ENCODE results near the gene SPESP1. TPM values are rescaled to one million over a fixed set of nuclear protein-coding genes. Genes with fewer than 3 reads are reported as not detected.

The SPESP1 gene
- total and polyA plus RNA-seq, 2 experiments from 2014 or later = not detected

DNA sequence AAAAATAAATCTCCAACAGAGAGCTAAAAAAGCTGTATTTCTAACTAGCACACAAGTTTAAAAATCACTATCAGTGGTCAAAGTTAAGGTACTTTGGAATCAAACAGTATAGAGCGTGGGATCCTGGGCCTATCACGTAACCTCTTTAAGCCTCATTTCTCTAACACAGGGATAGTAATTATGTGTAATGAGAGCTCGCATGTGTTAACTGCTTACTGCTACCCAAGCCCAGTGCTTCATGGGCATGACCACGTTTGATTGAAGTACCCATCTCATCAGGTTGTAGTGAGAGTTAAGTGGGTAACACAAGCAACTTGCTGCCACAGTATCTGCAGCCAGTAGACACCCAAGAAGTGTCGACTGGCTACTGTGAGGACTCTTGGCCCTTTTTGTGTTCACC, 56.0 kb downstream of the SPESP1 start:
- no peak overlapping the region for H2AFZ ChIP-seq
- H3K4me3 ChIP-seq = no peak overlapping the region
- H3K9me2 ChIP-seq (ENCODE audit: insufficient read depth) = no peaks in the 10 kb centered on the region
- peaks cover 19% of the 10 kb centered on the region for H3K36me3 Mint-ChIP-seq (ENCODE audit: low read depth)
- H4K20me1 ChIP-seq (replicated peaks; ENCODE audit: insufficient read depth) = no peaks in the 10 kb centered on the region
- peaks cover 19% of the 10 kb centered on the region for H3K27me3 Mint-ChIP-seq (ENCODE audit: insufficient read depth, low read depth, poor library complexity)
- H3K36me3 ChIP-seq (ENCODE audit: insufficient read depth) = no peaks in the 10 kb centered on the region; the same call in 1 of the 2 replicates
- H3K79me2 ChIP-seq (replicated peaks; ENCODE audit: insufficient read depth) = no peaks in the 10 kb centered on the region
- H3K4me2 ChIP-seq = no peak overlapping the region
- ATAC-seq (no peak), DNase-seq (ENCODE audit: low spot score) (no peak)
- peaks cover 10% of the 10 kb centered on the region for H3K4me1 ChIP-seq (ENCODE audit: insufficient read depth)
- H3K27ac Mint-ChIP-seq = no peak overlapping the region
- H3K27me3 ChIP-seq (ENCODE audit: insufficient read depth) = no peaks in the 10 kb centered on the region
- peaks cover 32% of the 10 kb centered on the region for H3K9me3 Mint-ChIP-seq
- H3K4me3 Mint-ChIP-seq = no peak overlapping the region
- TF ChIP-seq ZNF114 (CRISPR knock-in tag; IDR thresholded peaks at IDR 0.05) = no peak
- TF ChIP-seq, protein P1, sequence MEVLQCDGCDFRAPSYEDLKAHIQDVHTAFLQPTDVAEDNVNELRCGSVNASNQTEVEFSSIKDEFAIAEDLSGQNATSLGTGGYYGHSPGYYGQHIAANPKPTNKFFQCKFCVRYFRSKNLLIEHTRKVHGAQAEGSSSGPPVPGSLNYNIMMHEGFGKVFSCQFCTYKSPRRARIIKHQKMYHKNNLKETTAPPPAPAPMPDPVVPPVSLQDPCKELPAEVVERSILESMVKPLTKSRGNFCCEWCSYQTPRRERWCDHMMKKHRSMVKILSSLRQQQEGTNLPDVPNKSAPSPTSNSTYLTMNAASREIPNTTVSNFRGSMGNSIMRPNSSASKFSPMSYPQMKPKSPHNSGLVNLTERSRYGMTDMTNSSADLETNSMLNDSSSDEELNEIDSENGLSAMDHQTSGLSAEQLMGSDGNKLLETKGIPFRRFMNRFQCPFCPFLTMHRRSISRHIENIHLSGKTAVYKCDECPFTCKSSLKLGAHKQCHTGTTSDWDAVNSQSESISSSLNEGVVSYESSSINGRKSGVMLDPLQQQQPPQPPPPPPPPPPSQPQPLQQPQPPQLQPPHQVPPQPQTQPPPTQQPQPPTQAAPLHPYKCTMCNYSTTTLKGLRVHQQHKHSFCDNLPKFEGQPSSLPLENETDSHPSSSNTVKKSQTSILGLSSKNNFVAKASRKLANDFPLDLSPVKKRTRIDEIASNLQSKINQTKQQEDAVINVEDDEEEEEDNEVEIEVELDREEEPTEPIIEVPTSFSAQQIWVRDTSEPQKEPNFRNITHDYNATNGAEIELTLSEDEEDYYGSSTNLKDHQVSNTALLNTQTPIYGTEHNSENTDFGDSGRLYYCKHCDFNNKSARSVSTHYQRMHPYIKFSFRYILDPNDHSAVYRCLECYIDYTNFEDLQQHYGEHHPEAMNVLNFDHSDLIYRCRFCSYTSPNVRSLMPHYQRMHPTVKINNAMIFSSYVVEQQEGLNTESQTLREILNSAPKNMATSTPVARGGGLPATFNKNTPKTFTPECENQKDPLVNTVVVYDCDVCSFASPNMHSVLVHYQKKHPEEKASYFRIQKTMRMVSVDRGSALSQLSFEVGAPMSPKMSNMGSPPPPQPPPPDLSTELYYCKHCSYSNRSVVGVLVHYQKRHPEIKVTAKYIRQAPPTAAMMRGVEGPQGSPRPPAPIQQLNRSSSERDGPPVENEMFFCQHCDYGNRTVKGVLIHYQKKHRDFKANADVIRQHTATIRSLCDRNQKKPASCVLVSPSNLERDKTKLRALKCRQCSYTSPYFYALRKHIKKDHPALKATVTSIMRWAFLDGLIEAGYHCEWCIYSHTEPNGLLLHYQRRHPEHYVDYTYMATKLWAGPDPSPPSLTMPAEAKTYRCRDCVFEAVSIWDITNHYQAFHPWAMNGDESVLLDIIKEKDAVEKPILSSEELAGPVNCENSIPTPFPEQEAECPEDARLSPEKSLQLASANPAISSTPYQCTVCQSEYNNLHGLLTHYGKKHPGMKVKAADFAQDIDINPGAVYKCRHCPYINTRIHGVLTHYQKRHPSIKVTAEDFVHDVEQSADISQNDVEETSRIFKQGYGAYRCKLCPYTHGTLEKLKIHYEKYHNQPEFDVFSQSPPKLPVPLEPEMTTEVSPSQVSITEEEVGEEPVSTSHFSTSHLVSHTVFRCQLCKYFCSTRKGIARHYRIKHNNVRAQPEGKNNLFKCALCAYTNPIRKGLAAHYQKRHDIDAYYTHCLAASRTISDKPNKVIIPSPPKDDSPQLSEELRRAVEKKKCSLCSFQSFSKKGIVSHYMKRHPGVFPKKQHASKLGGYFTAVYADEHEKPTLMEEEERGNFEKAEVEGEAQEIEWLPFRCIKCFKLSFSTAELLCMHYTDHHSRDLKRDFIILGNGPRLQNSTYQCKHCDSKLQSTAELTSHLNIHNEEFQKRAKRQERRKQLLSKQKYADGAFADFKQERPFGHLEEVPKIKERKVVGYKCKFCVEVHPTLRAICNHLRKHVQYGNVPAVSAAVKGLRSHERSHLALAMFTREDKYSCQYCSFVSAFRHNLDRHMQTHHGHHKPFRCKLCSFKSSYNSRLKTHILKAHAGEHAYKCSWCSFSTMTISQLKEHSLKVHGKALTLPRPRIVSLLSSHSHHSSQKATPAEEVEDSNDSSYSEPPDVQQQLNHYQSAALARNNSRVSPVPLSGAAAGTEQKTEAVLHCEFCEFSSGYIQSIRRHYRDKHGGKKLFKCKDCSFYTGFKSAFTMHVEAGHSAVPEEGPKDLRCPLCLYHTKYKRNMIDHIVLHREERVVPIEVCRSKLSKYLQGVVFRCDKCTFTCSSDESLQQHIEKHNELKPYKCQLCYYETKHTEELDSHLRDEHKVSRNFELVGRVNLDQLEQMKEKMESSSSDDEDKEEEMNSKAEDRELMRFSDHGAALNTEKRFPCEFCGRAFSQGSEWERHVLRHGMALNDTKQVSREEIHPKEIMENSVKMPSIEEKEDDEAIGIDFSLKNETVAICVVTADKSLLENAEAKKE (CRISPR knock-in tag; IDR thresholded peaks at IDR 0.05) = no peak
- TF ChIP-seq NANOG (IDR thresholded peaks at IDR 0.05; ENCODE audit: borderline replicate concordance) = no peak
- TF ChIP-seq POLR2AphosphoS5 (IDR thresholded peaks at IDR 0.05; ENCODE audit: low read depth) = no peak
- TF ChIP-seq, protein P2, sequence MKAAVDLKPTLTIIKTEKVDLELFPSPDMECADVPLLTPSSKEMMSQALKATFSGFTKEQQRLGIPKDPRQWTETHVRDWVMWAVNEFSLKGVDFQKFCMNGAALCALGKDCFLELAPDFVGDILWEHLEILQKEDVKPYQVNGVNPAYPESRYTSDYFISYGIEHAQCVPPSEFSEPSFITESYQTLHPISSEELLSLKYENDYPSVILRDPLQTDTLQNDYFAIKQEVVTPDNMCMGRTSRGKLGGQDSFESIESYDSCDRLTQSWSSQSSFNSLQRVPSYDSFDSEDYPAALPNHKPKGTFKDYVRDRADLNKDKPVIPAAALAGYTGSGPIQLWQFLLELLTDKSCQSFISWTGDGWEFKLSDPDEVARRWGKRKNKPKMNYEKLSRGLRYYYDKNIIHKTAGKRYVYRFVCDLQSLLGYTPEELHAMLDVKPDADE (IDR thresholded peaks at IDR 0.05) = no peak
- no peak for TF ChIP-seq ZNF331 (CRISPR knock-in tag; IDR thresholded peaks at IDR 0.05; ENCODE audit: low read depth)
- no peak overlapping the region for H3K27ac ChIP-seq (ENCODE audit: low read depth)
- H3K4me1 Mint-ChIP-seq = peaks cover 15% of the 10 kb centered on the region
- no peaks in the 10 kb centered on the region for H3F3A ChIP-seq (replicated peaks; ENCODE audit: low read depth)

All from GM23338 (cell line).